ENCODE results near the gene A4GALT.
"Not testable (repeated sequence)": the region's sequence is repeated elsewhere in the genome, so short reads cannot be mapped to it uniquely, and the experiment has no call there.

The A4GALT gene

GRCh38 chr22:42740320-42740719, 19.6 kb upstream of the A4GALT start:
- not testable (repeated sequence) for DNase-seq

GRCh38 chr22:42734406-42734805, 13.7 kb upstream of the A4GALT start:
- no peak for DNase-seq

GRCh38 chr22:42733394-42733793, 12.7 kb upstream of the A4GALT start:
- not testable (repeated sequence) for DNase-seq

GRCh38 chr22:42732081-42732480, 11.4 kb upstream of the A4GALT start:
- no peak for DNase-seq

GRCh38 chr22:42726811-42727210, 6.1 kb upstream of the A4GALT start:
- no peak for DNase-seq

- no peak for DNase-seq
Observed at GRCh38 chr22:42725606-42726355, 5.1 kb upstream of the A4GALT start.

- no peak for DNase-seq
Observed at GRCh38 chr22:42724062-42724461, 3.4 kb upstream of the A4GALT start.

- no peak for DNase-seq
Observed at GRCh38 chr22:42721045-42721434, 370 bp upstream of the A4GALT start.

- no peak for DNase-seq
Observed at GRCh38 chr22:42719656-42720262, 911 bp downstream of the A4GALT start.

- DNase-seq, result no peak
Observed at GRCh38 chr22:42719133-42719532, 1.5 kb downstream of the A4GALT start.

- DNase-seq, result no peak
Observed at GRCh38 chr22:42717197-42717928, 3.3 kb downstream of the A4GALT start.

- DNase-seq, result no peak
Observed at GRCh38 chr22:42716649-42717127, 4.0 kb downstream of the A4GALT start.

- no peak for DNase-seq
Observed at GRCh38 chr22:42716221-42716620, 4.4 kb downstream of the A4GALT start.

GRCh38 chr22:42714768-42715390, 5.8 kb downstream of the A4GALT start:
- DNase-seq, result no peak

GRCh38 chr22:42714308-42714707, 6.4 kb downstream of the A4GALT start:
- no peak for DNase-seq

- DNase-seq, result no peak
Observed at GRCh38 chr22:42711895-42712837, 8.5 kb downstream of the A4GALT start.

GRCh38 chr22:42711281-42711731, 9.4 kb downstream of the A4GALT start:
- DNase-seq, result no peak

GRCh38 chr22:42708417-42708816, 12.3 kb downstream of the A4GALT start:
- DNase-seq, result no peak

- DNase-seq, result no peak
Observed at GRCh38 chr22:42707496-42707895, 13.2 kb downstream of the A4GALT start.

GRCh38 chr22:42704896-42705295, 15.8 kb downstream of the A4GALT start:
- no peak for DNase-seq

- DNase-seq, result no peak
Observed at GRCh38 chr22:42702675-42703074, 18.0 kb downstream of the A4GALT start.

GRCh38 chr22:42701694-42702093, 19.0 kb downstream of the A4GALT start:
- no peak for DNase-seq
